Fibroblast of skin of scalp (primary cell): Measurements from ENCODE around the gene GPC3.

Experiments
- DNase-seq: peaks from one replicate; pipeline ENCODE4 v3.0.0-alpha.2; 2013

The GPC3 gene

GRCh38 chrX:133676344-133677122 lies 308.9 kb downstream of the GPC3 start:
- no peak for DNase-seq

GRCh38 chrX:133674726-133675470 lies 310.5 kb downstream of the GPC3 start:
- DNase-seq = no peak

GRCh38 chrX:133670383-133670782 lies 315.0 kb downstream of the GPC3 start:
- peak; percentile 53 for DNase-seq

GRCh38 chrX:133669214-133669613 lies 316.2 kb downstream of the GPC3 start:
- no peak for DNase-seq

- no peak for DNase-seq
These were observed 317.0 kb downstream of the GPC3 start for GRCh38 chrX:133668225-133668931.

GRCh38 chrX:133666256-133666655 lies 319.1 kb downstream of the GPC3 start:
- no peak for DNase-seq

- DNase-seq = no peak
These were observed 323.2 kb downstream of the GPC3 start for GRCh38 chrX:133661962-133662839.

- peak; percentile 58 for DNase-seq
These were observed 325.1 kb downstream of the GPC3 start for GRCh38 chrX:133660281-133660680.

- no peak for DNase-seq
These were observed 327.0 kb downstream of the GPC3 start for GRCh38 chrX:133658293-133658911.

- DNase-seq = peak; percentile 61
These were observed 329.8 kb downstream of the GPC3 start for GRCh38 chrX:133655275-133656265.

GRCh38 chrX:133654811-133655210 lies 330.6 kb downstream of the GPC3 start:
- DNase-seq = no peak

- DNase-seq = no peak
These were observed 332.0 kb downstream of the GPC3 start for GRCh38 chrX:133653358-133653757.

GRCh38 chrX:133652185-133652584 lies 333.2 kb downstream of the GPC3 start:
- no peak for DNase-seq

GRCh38 chrX:133650239-133650638 lies 335.2 kb downstream of the GPC3 start:
- no peak for DNase-seq

- no peak for DNase-seq
These were observed 335.7 kb downstream of the GPC3 start for GRCh38 chrX:133649651-133650050.

- no peak for DNase-seq
These were observed 336.8 kb downstream of the GPC3 start for GRCh38 chrX:133648594-133648993.

GRCh38 chrX:133646719-133647116 lies 338.7 kb downstream of the GPC3 start:
- no peak for DNase-seq

GRCh38 chrX:133645977-133646718 lies 339.2 kb downstream of the GPC3 start:
- DNase-seq = peak; percentile 62

- DNase-seq = peak; percentile 29
These were observed 340.1 kb downstream of the GPC3 start for GRCh38 chrX:133645256-133645655.
